ENCODE results near the gene TXNDC8.

GRCh38 chr9:110291921-110292557 is 45.6 kb downstream of the TXNDC8 start:
- no peak for TF ChIP-seq POLR2A (IDR thresholded peaks at IDR 0.05)
- no peak for TF ChIP-seq CTCF (IDR thresholded peaks at IDR 0.05)
